K562 (cell line): Measurements from ENCODE around the gene POU2AF2.

ENCODE experiments used
- CHCHD3 ChIP-seq: fragments of 250-450 bp; sonication (Bioruptor Pico); IDR thresholded peaks from 2 replicates; pipeline ENCODE4 v2.1.2; 2022; ENCODE audit warnings: mild to moderate bottlenecking
- CTCF ChIP-seq, 3 experiments: IDR thresholded peaks in 2 of 3; conservative IDR thresholded peaks in 1 of 3; 2 replicates each; pipeline ENCODE4 v1.5.1; 2011 to 2012; ENCODE audit warnings: low read length in 3 of 3, mild to moderate bottlenecking in 3 of 3, control low read depth in 2 of 3, improper control_type of control experiment in 1 of 3, inconsistent platforms in 1 of 3, low read depth in 1 of 3, mixed read lengths in 1 of 3, moderate library complexity in 1 of 3; ENCODE audit not compliant: insufficient read depth in 2 of 3
- HOMEZ ChIP-seq: fragments of 250-450 bp; sonication (Bioruptor Pico); IDR thresholded peaks from 2 replicates; pipeline ENCODE4 v1.4.0; 2020; ENCODE audit warnings: mild to moderate bottlenecking, moderate library complexity
- POLR2G ChIP-seq: fragments of 200-400 bp; formaldehyde crosslinking; IDR thresholded peaks from 2 replicates; pipeline ENCODE4 v1.6.1; 2017; ENCODE audit warnings: low read depth, mild to moderate bottlenecking, antibody characterized with exemption, low read length, moderate library complexity

DNA sequence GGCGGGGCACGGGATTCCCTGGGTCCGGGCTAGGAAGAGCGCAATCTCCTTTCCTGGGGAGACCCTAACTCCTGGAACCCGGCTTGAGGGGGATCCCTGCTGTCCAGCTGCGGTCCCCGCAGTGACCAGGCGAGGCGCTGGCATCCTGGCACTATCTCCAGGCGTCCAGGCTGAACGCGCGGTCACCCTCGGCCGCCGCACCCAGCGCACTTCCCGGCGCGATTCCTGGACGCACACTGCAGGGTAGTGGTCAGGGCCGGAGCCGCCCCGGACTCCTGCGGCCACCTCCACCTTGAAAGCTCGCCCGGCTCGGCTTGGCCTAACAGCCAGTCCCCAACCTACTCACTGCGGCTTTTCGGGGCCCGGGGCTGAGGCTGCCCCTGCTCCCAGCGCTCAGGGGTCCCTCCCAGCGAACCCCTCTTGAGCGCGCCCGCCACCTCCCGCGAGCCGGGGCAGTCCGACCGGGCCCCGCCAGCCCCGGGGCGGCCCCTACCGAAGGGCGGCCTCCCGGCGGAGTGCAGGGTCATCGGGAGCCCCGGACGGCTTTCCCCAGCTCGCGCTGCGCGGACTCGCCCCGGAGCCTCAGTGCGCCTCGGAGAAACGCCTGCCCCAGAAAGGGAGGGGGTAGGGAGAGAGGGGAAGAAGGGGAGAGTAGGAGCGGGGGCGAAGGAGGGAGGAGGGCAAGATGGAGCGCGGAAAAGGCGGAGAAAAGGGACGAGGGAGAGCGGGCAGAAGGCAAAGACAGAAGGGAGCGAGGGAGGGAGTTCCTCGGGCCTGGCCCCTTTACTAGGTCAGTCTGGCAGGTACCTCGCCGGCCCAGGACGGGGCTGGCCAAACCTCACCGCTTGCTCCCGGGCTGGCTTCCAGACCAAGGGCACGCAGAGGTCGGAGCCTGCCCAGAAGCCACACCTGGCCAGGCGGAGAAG, 53.8 kb downstream of the POU2AF2 start:
- TF ChIP-seq POLR2G (no peak), CTCF (IDR thresholded peaks at IDR 0.05 in 2 of 3, conservative IDR thresholded peaks at IDR 0.05 in 1 of 3; ENCODE audit: insufficient read depth in 2 of 3, low read depth in 1 of 3, low read length in 3 of 3) (no peak), HOMEZ (CRISPR knock-in tag) (no peak), CHCHD3 (CRISPR knock-in tag) (no peak)
